ENCODE measurements around the gene ZNF189. TPM values are rescaled to one million over a fixed set of nuclear protein-coding genes. Genes with fewer than 3 reads are reported as not detected.

The ZNF189 gene
- total and polyA plus RNA-seq, 12 donors: 17.8 to 86.8 (median 35.1) TPM

DNA sequence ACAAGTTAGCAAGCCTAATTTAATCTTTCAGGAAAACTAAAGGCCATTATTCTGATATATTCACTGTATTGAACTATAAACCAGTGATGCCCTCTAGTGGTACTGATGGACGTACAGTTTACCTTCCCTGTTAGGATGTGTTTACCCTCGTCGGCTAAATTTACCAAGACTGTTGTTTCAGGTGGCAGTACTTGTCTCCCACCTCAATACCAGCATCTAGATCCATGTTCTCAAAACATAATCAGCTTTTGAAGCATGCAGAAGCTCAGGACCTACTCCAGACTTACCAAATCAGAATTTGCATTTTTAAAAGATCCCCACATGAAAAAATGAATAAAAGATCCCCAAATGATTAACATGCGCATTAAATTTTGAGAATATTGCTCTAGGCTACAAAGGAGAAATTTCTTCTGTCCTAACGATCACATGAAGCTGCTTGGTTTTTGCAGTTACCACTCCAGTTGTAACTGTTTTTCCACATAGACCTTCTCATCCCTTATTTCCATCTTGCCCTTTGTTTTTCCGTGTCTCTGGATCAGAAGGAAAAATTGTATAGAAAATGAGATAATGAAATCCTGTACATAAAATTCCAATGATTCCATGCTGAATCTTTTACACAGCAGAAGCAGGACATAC, 10.7 kb upstream of the ZNF189 start:
- Histone ChIP-seq H3K27me3 (no peaks in the 10 kb centered on the region), H3K36me3 (replicated peaks in 1 of 2) (peaks cover 0 to 24% of the 10 kb centered on the region in 2 donors), H3K9me3 (replicated peaks in 1 of 3) (peaks cover 0 to 5% (median 0%) of the 10 kb centered on the region in 3 donors), H3K4me3 (no peak overlapping the region), H3K27ac (no peak overlapping the region), H3K4me1 (replicated peaks in 1 of 2) (no peaks in the 10 kb centered on the region)
- intact Hi-C loops (cut with DNase I): no loop called here
- peak in 2 of 7 donors; percentile 22 to 23 for DNase-seq
- WGBS, 4 donors: 52 to 61% (median 52%) methylated on average over 6 of the region's 6 CpGs
- TF ChIP-seq POLR2A (IDR thresholded peaks at IDR 0.05): no peak
- TF ChIP-seq, protein P1, sequence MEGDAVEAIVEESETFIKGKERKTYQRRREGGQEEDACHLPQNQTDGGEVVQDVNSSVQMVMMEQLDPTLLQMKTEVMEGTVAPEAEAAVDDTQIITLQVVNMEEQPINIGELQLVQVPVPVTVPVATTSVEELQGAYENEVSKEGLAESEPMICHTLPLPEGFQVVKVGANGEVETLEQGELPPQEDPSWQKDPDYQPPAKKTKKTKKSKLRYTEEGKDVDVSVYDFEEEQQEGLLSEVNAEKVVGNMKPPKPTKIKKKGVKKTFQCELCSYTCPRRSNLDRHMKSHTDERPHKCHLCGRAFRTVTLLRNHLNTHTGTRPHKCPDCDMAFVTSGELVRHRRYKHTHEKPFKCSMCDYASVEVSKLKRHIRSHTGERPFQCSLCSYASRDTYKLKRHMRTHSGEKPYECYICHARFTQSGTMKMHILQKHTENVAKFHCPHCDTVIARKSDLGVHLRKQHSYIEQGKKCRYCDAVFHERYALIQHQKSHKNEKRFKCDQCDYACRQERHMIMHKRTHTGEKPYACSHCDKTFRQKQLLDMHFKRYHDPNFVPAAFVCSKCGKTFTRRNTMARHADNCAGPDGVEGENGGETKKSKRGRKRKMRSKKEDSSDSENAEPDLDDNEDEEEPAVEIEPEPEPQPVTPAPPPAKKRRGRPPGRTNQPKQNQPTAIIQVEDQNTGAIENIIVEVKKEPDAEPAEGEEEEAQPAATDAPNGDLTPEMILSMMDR (IDR thresholded peaks at IDR 0.05): peak; percentile 39 to 58 (median 46)

DNA sequence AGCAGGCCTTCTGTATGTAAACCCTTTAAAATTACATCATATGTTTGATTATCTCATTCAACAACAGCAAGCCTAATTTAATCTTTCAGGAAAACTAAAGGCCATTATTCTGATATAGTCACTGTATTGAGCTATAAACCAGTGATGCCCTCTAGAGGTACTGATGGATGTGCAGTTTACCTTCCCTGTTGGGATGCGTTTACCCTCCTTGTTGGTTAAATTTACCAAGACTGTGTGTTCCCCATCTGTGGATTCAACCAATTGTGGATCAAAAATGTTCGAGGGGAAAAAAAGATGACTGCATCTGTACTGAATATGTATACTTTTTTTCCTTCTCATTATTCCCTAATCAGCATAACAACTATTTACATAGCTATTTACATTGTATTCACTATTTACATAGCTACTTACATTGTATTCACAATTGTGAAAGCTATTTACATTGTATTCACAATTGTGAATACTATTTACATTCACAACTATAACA, 10.1 kb upstream of the ZNF189 start:
- TF ChIP-seq, protein P1 (IDR thresholded peaks at IDR 0.05): peak in 1 of 6 experiments; percentile 2
- TF ChIP-seq POLR2A (IDR thresholded peaks at IDR 0.05): no peak
- H3K9me3 ChIP-seq (replicated peaks in 1 of 3): peaks cover 0 to 5% (median 0%) of the 10 kb centered on the region in 3 donors
- no peak overlapping the region for H3K4me3 ChIP-seq
- intact Hi-C loops (cut with DNase I): no loop called here
- WGBS, 4 donors: 87 to 93% (median 89%) methylated on average over 2 of the region's 2 CpGs
- peaks cover 0 to 24% of the 10 kb centered on the region in 2 donors for H3K36me3 ChIP-seq (replicated peaks in 1 of 2)
- H3K4me1 ChIP-seq (replicated peaks in 1 of 2): no peaks in the 10 kb centered on the region
- H3K27me3 ChIP-seq: no peaks in the 10 kb centered on the region
- DNase-seq: no peak
- no peak overlapping the region for H3K27ac ChIP-seq

DNA sequence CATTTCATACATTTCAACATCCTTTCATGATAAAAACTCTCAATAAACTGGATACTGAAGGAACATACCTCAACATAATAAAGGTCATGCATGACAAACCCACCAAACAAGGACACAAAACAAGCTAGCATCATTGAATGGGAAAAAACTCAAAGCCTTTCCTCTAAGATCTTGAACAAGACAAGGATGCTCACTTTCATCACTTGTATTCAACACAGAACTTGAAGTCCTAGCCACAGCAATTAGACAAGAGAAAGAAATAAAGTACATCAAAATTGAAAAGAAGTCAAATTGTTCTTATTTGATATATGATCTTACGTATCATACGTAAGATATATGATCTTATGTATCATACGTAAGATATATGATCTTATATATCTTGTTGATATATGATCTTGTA, 5.5 kb upstream of the ZNF189 start:
- intact Hi-C loops (cut with DNase I): no loop called here
- H3K27me3 ChIP-seq: no peaks in the 10 kb centered on the region
- WGBS, 4 donors: 95 to 99% (median 98%) methylated on average over 3 of the region's 3 CpGs
- peaks cover 6 to 39% of the 10 kb centered on the region in 2 donors for H3K4me1 ChIP-seq (replicated peaks in 1 of 2)
- H3K27ac ChIP-seq: no peak overlapping the region
- no peaks in the 10 kb centered on the region for H3K9me3 ChIP-seq (replicated peaks in 1 of 3)
- TF ChIP-seq, protein P1 (IDR thresholded peaks at IDR 0.05): no peak
- TF ChIP-seq POLR2A (IDR thresholded peaks at IDR 0.05): no peak
- DNase-seq: no peak
- H3K4me3 ChIP-seq: no peak overlapping the region
- peaks cover 0 to 24% of the 10 kb centered on the region in 2 donors for H3K36me3 ChIP-seq (replicated peaks in 1 of 2)

DNA sequence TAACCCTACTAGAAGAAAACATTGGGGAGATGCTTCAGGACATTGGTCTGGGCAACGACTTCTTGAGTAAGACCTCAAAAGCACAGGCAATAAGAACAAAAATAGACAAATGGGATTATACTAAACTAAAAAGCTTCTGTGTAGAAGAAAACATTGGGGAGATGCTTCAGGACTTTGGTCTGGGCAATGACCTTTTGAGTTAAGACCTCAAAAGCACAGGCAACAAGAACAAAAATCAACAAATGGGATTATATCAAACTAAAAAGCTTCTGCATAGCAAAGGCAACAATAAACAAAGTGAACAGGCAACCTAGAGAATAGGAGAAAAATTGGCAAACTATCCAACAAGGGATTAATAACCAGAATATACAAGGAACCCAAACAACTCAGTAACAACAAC, 4.0 kb upstream of the ZNF189 start:
- 94 to 100% (median 99%) methylated on average over 1 of the region's 1 CpG for WGBS, 4 donors

More for the DNA sequence above, 4.0 kb upstream of the ZNF189 start:
- no peak overlapping the region for H3K27ac ChIP-seq
- TF ChIP-seq POLR2A (IDR thresholded peaks at IDR 0.05): no peak
- TF ChIP-seq, protein P1 (IDR thresholded peaks at IDR 0.05): no peak
- H3K4me1 ChIP-seq (replicated peaks in 1 of 2): peaks cover 11 to 42% of the 10 kb centered on the region in 2 donors
- peaks cover 0 to 12% of the 10 kb centered on the region in 2 donors for H3K36me3 ChIP-seq (replicated peaks in 1 of 2)
- intact Hi-C loops (cut with DNase I): no loop called here
- DNase-seq: no peak
- H3K9me3 ChIP-seq (replicated peaks in 1 of 3): no peaks in the 10 kb centered on the region
- no peak overlapping the region for H3K4me3 ChIP-seq
- H3K27me3 ChIP-seq: no peaks in the 10 kb centered on the region

Measured in adrenal gland (tissue), 12 donors.